Cerebellar nuclear complex (tissue), 1 donor: Measurements from ENCODE around the gene CD300E.

Source experiments
- DNase-seq, 2 experiments: peaks; one replicate each; lab custom pipeline; 2025; lab: John Stamatoyannopoulos, UW

CD300E gene

GRCh38 chr17:74566132-74566753 lies 57.3 kb downstream of the CD300E start:
- DNase-seq: peak in 1 of 2 experiments; percentile 19

GRCh38 chr17:74565126-74565525 lies 58.4 kb downstream of the CD300E start:
- no peak for DNase-seq

- no peak for DNase-seq
Observed at GRCh38 chr17:74563358-74563757, 60.2 kb downstream of the CD300E start.

- DNase-seq: no peak
Observed at GRCh38 chr17:74561586-74561985, 62.0 kb downstream of the CD300E start.
